Thyroid gland (tissue), 4 donors: ENCODE data around the gene TEX11. TPM values are rescaled to one million over a fixed set of nuclear protein-coding genes. Genes with fewer than 3 reads are reported as not detected.
A peak's percentile ranks its signal among the peaks of the same experiment; 100 is the strongest.

Source experiments
- DNase-seq, 2 donors: peaks; one replicate each; pipeline ENCODE4 v3.0.0-alpha.2; 2019
- H3K27ac ChIP-seq, 3 donors: fragments of 200-600 bp; sonication (generic); 1 replicate in 2 of 3; 2 replicates in 1 of 3; pipeline ENCODE4 v1.5.1; 2016 to 2019; ENCODE audit warnings: mild to moderate bottlenecking in 1 of 3, moderate library complexity in 1 of 3
- H3K27me3 ChIP-seq: fragments of 200-600 bp; sonication (generic); one replicate; pipeline ENCODE4 v1.5.1; 2019
- H3K36me3 ChIP-seq, 2 donors: fragments of 200-600 bp; sonication (generic); one replicate each; pipeline ENCODE4 v1.5.1; 2016 to 2019
- H3K4me1 ChIP-seq, 2 donors: fragments of 200-600 bp; sonication (generic); one replicate each; pipeline ENCODE4 v1.5.1; 2017 to 2019
- H3K4me3 ChIP-seq, 3 donors: fragments of 200-600 bp; sonication (generic); replicated peaks in 1 of 3; 1 replicate in 2 of 3; 2 replicates in 1 of 3; pipeline ENCODE4 v1.5.1; 2016; ENCODE audit warnings: mild to moderate bottlenecking in 1 of 3
- H3K9me3 ChIP-seq: fragments of 200-600 bp; sonication (generic); one replicate; pipeline ENCODE4 v1.5.1; 2017
- POLR2A ChIP-seq, 2 donors: fragments of 450-650 bp; IDR thresholded peaks; one replicate each; pipeline ENCODE4 v1.6.1; 2017; ENCODE audit warnings: antibody characterized with exemption in 2 of 2, mild to moderate bottlenecking in 2 of 2, moderate library complexity in 1 of 2
- WGBS, 2 donors: methylation state at CpG; one replicate each; pipeline ENCODE4 v1.1.5; 2017; 5-methylcytosine and 5-hydroxymethylcytosine counted together
- intact Hi-C: fragments of 100-400 bp; cut with DNase I; formaldehyde crosslinking; loops from one replicate; pipeline ENCODE4 v1.15.1; 2023
- small RNA-seq: library from RNA; depleted of rRNA; stranded (forward); fragments of <200 nt; gene quantifications from one replicate; pipeline ENCODE3, GENCODE V24; 2016
- total RNA-seq, 4 donors: library from RNA; depleted of rRNA; stranded (reverse); fragments of >200 nt; gene quantifications; one replicate each; pipeline ENCODE4 v1.2.3, GENCODE V29; 2016
- TF ChIP-seq, protein P1 (sequence below), 6 experiments: fragments of 200-600 bp in 3 of 6; fragments of 450-650 bp in 3 of 6; sonication (generic) in 3 of 6; IDR thresholded peaks; one replicate each; pipeline ENCODE4 v1.5.1; 2016 to 2019; ENCODE audit warnings: antibody characterized with exemption in 6 of 6, mild to moderate bottlenecking in 2 of 6, inconsistent platforms in 1 of 6, moderate library complexity in 1 of 6

Gene TEX11
- total RNA-seq, 4 donors from 2014 or later = not detected

DNA sequence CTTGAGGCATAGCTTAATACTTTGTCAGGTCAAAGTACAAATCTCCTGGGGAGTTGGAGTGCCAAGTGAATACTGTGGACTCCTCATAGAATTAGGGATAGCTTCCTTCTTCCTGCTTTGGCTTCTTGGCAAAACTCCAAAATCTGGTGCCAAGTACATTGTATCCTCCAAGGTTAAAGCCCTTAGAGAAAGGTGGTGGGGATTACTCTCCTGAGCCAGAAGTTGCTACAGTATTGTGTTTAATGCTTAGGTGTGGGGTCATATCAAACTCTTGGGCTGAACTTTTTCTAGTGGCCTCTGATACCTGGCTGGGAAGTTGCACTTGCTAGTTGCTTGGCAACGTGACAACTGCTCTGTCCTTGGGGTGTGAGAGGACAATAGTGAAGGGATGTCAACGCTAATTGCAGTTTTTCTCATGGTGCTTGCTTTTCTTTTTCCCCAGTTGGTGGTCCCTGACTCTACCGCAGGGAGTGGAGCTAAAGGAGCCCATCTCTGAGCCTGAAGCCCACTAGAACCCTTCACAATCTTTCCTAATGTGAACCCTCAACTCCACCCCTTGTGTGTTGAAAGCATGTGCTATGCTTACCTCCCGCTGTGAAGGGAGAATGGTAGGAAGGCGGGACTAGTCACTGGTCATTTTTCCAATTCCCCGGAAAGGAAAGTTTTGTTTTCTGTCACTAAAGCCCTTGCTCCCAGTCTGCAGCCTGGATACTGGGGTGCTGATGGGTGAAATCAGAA is 428.4 kb downstream of the TEX11 start:
- 9 to 19% methylated on average over 5 of the region's 6 CpGs for WGBS, 2 donors
- Histone ChIP-seq H3K27me3 (no peaks in the 10 kb centered on the region), H3K4me1 (peaks cover 22 to 71% of the 10 kb centered on the region in 2 donors), H3K4me3 (peak overlapping the region in 1 of 3 donors; percentile 4), H3K36me3 (no peaks in the 10 kb centered on the region), H3K27ac (peak overlapping the region; percentile 79 to 85 (median 84)), H3K9me3 (no peaks in the 10 kb centered on the region)
- intact Hi-C loops = no loop called here
- DNase-seq = peak; percentile 41 to 43
- TF ChIP-seq, protein P1, sequence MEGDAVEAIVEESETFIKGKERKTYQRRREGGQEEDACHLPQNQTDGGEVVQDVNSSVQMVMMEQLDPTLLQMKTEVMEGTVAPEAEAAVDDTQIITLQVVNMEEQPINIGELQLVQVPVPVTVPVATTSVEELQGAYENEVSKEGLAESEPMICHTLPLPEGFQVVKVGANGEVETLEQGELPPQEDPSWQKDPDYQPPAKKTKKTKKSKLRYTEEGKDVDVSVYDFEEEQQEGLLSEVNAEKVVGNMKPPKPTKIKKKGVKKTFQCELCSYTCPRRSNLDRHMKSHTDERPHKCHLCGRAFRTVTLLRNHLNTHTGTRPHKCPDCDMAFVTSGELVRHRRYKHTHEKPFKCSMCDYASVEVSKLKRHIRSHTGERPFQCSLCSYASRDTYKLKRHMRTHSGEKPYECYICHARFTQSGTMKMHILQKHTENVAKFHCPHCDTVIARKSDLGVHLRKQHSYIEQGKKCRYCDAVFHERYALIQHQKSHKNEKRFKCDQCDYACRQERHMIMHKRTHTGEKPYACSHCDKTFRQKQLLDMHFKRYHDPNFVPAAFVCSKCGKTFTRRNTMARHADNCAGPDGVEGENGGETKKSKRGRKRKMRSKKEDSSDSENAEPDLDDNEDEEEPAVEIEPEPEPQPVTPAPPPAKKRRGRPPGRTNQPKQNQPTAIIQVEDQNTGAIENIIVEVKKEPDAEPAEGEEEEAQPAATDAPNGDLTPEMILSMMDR (IDR thresholded peaks at IDR 0.05) = no peak
- TF ChIP-seq POLR2A (IDR thresholded peaks at IDR 0.05) = no peak

DNA sequence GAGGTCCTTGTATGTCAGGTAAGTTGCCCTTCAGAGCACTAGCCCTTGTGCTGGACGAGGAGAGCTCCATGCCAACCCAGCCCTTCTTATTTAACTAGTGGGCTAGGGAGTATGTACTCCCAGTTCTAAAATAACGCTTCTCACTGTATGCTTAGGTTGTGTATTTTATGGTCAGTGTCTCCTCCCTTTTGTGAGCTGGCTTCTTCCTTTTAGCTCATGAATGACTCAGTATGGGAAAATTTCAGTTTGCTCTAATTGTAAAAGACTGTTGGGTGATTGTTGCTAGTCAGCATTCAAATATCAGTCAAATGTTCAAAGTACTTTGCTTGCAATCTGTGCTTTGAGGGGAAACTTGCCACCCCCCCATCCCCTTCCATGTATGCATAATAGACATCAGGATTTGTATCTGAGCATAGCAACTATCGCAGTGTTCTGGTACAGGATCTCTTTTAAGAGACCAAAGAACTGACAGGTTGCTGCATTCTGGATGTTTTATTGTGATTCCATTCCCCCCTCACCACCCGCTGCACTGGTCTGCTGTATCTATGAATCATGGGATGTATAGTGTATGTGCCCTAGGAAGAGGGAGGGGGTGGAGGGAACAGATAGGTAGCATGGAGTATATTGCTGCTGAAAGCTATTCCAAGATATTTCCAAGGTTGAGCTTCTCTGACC is 429.1 kb downstream of the TEX11 start:
- peaks cover 16 to 64% of the 10 kb centered on the region in 2 donors for H3K4me1 ChIP-seq
- 45 to 49% methylated on average over 4 of the region's 4 CpGs for WGBS, 2 donors

More for the DNA sequence above, 429.1 kb downstream of the TEX11 start:
- no peak for DNase-seq
- Histone ChIP-seq H3K27ac (peak overlapping the region; percentile 79 to 85 (median 84)), H3K4me3 (no peak overlapping the region), H3K27me3 (no peaks in the 10 kb centered on the region), H3K9me3 (no peaks in the 10 kb centered on the region), H3K36me3 (no peaks in the 10 kb centered on the region)
- intact Hi-C loops = no loop called here
- TF ChIP-seq, protein P1 (IDR thresholded peaks at IDR 0.05) = no peak
- no peak for TF ChIP-seq POLR2A (IDR thresholded peaks at IDR 0.05)

Small RNA genes within 50 kb of the gene (small RNA-seq; reads per million reads assigned to genes)
- not detected for gene SNORD3E

Other genes starting within 250 kb of the TEX11 start
- under 1 TPM in 1 of 4 donors, not detected in 3; 0.11 TPM for gene SLC7A3, start 22.4 kb upstream of the TEX11 start, total RNA-seq
- gene SNX12, start 159.6 kb upstream of the TEX11 start, total RNA-seq = 10 to 100 TPM; 45.0 to 65.7 (median 51.7) TPM
- 10 to 100 TPM; 14.9 to 18.8 (median 16.9) TPM for gene FOXO4, start 187.1 kb upstream of the TEX11 start, total RNA-seq
- gene CXorf65, start 198.0 kb upstream of the TEX11 start, total RNA-seq = not detected
- 10 to 100 TPM in 1 of 4 donors, 1 to 10 TPM in 3; 2.1 to 14.8 (median 4.8) TPM for gene IL2RG, start 202.9 kb upstream of the TEX11 start, total RNA-seq
- 10 to 100 TPM; 31.3 to 50.5 (median 42.9) TPM for gene MED12, start 209.9 kb upstream of the TEX11 start, total RNA-seq
- gene NLGN3, start 236.1 kb upstream of the TEX11 start, total RNA-seq = under 1 TPM; 0.13 to 0.46 (median 0.39) TPM